ENCODE results near the gene RHBDD1.

Gene RHBDD1

GRCh38 chr2:226943862-226944620, 108.2 kb downstream of the RHBDD1 start:
- DNase-seq = no peak

GRCh38 chr2:226953206-226953605, 117.4 kb downstream of the RHBDD1 start:
- no peak for DNase-seq

GRCh38 chr2:226953826-226954225, 118.0 kb downstream of the RHBDD1 start:
- DNase-seq = no peak

- no peak for DNase-seq
Measured at GRCh38 chr2:226956659-226957058, 120.8 kb downstream of the RHBDD1 start.

- no peak for DNase-seq
Measured at GRCh38 chr2:226959418-226959817, 123.6 kb downstream of the RHBDD1 start.

- DNase-seq = no peak
Measured at GRCh38 chr2:226962176-226962773, 126.4 kb downstream of the RHBDD1 start.

- DNase-seq = no peak
Measured at GRCh38 chr2:226963528-226963927, 127.7 kb downstream of the RHBDD1 start.

GRCh38 chr2:226965376-226965775, 129.5 kb downstream of the RHBDD1 start:
- no peak for DNase-seq

GRCh38 chr2:226969417-226970080, 133.7 kb downstream of the RHBDD1 start:
- DNase-seq = no peak

GRCh38 chr2:226970362-226970761, 134.5 kb downstream of the RHBDD1 start:
- DNase-seq = no peak

GRCh38 chr2:226971084-226971483, 135.2 kb downstream of the RHBDD1 start:
- no peak for DNase-seq

GRCh38 chr2:226971770-226972169, 135.9 kb downstream of the RHBDD1 start:
- no peak for DNase-seq

GRCh38 chr2:226973816-226974215, 138.0 kb downstream of the RHBDD1 start:
- no peak for DNase-seq

GRCh38 chr2:226977775-226978190, 141.9 kb downstream of the RHBDD1 start:
- no peak for DNase-seq

- no peak for DNase-seq
Measured at GRCh38 chr2:226978300-226978699, 142.4 kb downstream of the RHBDD1 start.

- no peak for DNase-seq
Measured at GRCh38 chr2:226979004-226979403, 143.2 kb downstream of the RHBDD1 start.

GRCh38 chr2:226981791-226982326, 146.0 kb downstream of the RHBDD1 start:
- DNase-seq = no peak

- no peak for DNase-seq
Measured at GRCh38 chr2:226983895-226984749, 148.3 kb downstream of the RHBDD1 start.

- no peak for DNase-seq
Measured at GRCh38 chr2:226984750-226985582, 149.1 kb downstream of the RHBDD1 start.

- no peak for DNase-seq
Measured at GRCh38 chr2:226985583-226985946, 149.7 kb downstream of the RHBDD1 start.

GRCh38 chr2:226991663-226992062, 155.8 kb downstream of the RHBDD1 start:
- DNase-seq = no peak

- no peak for DNase-seq
Measured at GRCh38 chr2:226993171-226993570, 157.3 kb downstream of the RHBDD1 start.
